Left renal pelvis (tissue), 4 donors: Measurements from ENCODE around the gene NECAP2. TPM values are rescaled to one million over a fixed set of nuclear protein-coding genes. Genes with fewer than 3 reads are reported as not detected.
"Not testable (repeated sequence)": the region's sequence is repeated elsewhere in the genome, so short reads cannot be mapped to it uniquely, and the experiment has no call there.

Source experiments
- DNase-seq, 4 donors: peaks; one replicate each; pipeline ENCODE4 v3.0.0-alpha.2; 2013; ENCODE audit warnings: low read depth in 4 of 4, low spot score in 3 of 4
- polyA plus RNA-seq, 4 donors: library from polyadenylated mRNA; unstranded; fragments of 120-200 nt; gene quantifications; one replicate each; pipeline ENCODE4 v1.2.1, GENCODE V29; 2013; ENCODE audit not compliant: insufficient read length in 4 of 4

The NECAP2 gene
- polyA plus RNA-seq, 4 donors: 65.4 to 70.4 (median 67.9) TPM

DNA sequence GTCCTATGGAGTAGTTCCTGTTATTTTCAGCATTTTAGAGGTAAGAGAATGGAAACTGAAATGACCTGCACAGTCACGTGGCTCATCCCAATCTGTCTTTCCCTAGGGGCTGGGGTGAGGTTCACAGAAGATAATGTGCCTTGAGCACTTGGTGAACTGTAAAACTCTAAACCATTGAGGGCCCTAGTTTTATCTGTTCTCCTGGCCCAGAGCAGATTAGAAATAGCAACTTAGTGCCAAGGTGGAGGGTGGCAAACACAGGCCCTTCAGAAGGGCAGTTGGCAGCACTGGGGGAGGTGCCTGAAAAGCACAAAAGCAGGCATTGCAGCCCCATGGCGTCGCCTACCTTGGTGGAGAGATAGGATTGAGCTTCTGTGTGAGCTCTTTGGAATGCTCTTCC is 14.4 kb downstream of the NECAP2 start:
- not testable (repeated sequence) for DNase-seq

DNA sequence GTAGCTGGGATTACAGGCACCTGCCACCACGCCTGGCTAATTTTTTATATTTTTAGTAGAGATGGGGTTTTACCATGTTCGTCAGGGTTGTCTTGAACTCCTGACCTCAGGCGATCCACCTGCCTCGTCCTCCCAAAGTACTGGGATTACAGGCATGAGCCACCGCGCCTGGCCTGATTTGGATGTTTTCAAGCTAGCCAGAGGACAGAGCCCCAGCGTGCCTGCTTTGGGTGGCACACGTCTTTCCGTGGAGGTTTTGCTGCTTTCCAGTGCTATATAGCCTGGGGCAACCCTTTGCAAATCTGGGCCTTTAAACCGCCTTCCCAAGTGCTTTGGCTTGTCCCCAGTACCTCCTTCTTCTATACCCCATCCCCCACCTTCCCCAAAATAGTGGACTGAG is 15.6 kb downstream of the NECAP2 start:
- not testable (repeated sequence) for DNase-seq

DNA sequence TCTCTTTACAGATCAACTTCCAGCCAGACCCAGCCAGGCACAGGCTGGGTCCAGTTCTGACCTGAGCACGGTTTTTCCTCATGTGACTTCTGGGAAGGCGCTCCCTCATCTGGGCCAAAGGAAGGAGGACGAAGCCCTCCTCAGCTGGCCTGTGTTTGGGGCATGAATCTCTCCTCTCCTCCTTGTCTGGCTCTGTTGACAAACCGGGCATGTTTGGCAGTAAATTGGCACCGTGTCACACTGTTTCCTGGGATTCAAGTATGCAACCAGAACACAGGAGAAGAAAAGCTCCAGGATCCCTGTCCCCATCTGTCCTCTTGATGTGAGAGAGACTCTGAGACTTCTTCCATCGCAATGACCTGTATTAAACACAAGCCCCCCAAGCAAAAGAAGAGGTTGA is 18.3 kb downstream of the NECAP2 start:
- no peak for DNase-seq

DNA sequence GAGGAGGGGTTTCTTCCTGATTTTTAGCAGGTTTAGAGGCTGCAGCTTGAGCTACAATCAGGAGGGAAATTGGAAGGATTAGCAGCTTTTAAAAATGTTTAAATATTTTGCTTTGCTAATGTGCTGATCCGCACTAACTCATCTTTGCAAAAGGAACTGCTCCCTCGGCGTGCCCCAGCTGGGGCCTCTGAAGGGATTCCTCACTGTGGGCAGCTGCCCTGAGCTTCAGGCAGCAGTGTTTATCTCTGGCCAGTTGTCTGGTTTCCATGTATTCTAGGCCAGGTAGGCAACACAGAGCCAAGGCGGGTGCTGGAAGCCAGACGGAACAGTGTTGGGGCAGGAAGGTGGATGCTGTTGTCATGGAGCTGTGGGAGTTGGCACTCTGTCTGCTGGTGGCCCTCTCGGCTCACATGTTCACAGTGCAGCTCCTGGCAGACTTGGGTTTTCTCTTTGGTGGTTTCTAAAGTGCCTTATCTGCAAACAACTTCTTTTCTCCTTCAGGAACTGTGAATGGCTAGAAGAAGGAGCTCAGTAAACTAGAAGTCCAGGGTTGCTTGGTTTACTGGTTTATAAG is 18.9 kb downstream of the NECAP2 start:
- no peak for DNase-seq

DNA sequence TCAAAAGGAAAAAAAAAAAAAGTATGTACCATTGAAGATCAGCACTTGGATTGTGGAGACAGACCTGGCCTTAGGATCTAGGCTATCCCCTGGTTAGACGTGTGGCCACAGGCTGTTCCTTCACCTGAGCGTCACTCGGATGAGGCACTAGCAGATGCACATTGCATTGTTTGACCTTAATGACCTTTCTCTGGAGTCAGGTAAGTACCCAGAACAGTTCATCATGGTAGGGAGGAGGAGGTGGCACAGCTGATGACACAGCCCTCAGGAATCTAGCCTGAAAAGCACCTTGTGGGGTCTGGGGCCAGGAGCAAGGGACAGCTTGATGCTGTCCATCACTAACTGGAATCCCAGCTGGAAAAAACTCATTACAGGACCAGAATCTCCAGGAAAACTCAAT is 21.2 kb downstream of the NECAP2 start:
- DNase-seq: no peak

DNA sequence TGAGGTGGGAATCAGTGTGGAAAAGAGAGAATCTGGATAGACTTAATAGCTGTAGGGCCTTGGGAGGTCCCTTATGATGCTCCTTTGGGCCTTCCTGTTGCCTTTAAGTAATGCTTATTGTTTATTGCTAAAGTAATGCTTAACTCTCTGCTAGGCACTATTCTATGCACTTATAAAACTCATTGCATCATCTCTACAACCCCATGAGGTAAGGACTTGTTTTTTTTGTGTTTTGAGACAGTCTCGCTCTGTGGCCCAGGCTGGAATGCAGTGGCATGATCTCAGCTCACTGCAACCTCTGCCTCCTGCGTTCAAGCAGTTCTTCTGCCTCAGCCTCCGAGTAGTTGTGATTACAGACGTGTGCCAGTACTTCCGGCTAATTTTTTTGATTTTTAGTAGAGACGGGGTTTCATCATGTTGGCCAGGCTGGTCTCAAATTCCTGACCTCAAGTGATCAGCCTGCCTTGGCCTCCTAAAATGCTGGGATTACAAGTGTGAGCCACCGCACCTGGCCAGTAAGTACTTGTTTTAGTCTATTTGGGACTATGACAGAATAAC is 22.3 kb downstream of the NECAP2 start:
- DNase-seq: no peak

DNA sequence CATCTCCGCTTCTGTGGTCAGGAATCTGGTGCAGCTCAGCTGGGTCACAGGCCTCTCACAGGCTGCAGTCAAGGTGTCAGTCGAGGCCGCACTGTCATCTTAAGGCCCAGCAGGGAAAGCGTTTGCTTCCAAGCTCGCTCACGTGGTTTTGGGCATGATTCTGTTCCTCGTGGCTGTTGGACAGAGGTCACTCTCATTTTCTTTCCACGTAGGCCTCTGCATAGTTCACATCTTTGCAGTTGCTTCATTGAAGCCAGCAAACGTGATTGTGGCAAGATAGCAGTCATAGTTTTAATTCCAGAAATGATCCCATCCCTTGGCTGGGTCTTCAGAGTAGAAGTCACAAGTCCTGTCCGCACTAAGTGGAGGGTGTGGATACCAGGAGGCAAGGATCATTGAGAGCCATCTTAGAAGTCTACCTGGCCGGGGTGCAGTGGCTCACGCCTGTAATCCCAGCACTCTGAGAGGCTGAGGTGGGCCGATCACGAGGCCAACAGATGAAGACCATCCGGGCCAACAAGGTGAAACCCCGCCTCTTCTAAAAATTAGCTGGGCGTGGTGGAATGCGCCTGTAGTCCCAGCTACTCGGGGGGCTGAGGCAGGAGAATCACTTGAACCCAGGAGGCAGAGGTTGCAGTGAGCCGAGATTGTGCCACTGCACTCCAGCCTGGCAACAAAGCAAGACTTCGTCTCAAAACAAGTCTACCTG is 24.5 kb downstream of the NECAP2 start:
- DNase-seq: no peak

DNA sequence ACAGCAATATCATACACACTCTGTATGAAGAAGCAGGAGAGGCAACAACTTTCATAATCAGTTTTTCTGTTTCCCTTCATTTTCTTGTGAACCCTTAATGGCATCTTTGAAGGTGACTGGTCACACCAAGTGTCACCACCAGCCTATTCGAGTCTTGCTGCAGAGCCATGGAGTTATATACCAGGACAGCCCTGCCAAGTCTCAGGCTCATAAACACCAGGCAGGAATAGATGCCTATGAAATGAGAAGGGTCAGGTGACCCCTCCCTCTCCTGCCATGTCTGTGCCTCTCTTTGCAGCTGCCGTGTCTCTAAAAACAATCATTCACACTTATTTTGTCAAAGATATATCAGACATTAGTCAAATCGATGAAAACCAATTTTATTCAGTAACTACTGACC is 28.0 kb downstream of the NECAP2 start:
- no peak for DNase-seq

DNA sequence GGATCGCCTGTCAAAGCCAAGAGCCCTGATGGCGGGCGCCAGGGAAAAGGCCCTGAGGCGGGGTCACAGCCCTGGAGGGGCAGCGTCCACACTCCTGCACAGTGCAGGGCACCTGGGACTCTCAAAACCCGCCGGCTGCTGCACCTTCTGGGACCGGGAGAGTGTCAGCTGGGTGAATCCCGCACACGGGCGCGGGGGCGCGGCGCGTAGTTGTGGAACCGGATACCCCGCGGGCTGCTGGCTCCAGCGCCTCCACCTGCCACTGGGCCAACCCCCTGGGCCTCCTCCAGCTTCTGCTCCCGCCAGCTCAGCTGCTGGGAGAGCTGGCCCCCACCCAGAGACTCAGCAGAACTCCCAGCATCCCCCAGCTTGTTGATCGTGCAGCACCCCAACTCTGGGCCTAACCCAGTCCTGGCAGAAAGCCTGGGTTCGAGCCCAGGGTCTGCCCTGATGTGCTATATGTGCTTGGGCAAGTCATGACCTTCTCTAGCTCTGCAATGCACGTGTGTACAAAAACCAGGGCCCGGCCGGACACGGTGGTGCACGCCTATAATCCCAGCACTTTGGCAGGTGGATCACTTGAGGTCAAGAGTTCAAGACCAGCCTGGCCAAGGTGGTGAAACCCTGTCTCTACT is 33.8 kb downstream of the NECAP2 start:
- no peak for DNase-seq

DNA sequence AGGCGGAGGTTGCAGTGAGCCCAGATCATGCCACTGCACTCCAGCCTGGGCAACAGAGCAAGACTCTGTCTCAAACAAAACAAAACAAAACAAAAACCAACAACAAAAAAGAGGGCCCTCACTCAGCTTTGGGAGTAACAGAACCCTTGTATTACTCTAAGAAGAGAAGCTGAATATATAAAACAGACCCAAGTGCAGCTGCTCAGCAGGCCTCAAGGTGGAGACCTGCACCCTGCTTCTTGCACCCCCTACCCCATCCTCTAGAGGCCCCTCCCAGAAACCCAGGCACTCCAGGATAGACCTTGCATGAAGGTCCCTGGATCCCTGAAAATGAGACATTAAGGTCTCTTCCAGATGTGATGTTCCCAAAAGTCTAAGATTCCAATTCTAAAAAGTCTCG is 34.4 kb downstream of the NECAP2 start:
- not testable (repeated sequence) for DNase-seq

DNA sequence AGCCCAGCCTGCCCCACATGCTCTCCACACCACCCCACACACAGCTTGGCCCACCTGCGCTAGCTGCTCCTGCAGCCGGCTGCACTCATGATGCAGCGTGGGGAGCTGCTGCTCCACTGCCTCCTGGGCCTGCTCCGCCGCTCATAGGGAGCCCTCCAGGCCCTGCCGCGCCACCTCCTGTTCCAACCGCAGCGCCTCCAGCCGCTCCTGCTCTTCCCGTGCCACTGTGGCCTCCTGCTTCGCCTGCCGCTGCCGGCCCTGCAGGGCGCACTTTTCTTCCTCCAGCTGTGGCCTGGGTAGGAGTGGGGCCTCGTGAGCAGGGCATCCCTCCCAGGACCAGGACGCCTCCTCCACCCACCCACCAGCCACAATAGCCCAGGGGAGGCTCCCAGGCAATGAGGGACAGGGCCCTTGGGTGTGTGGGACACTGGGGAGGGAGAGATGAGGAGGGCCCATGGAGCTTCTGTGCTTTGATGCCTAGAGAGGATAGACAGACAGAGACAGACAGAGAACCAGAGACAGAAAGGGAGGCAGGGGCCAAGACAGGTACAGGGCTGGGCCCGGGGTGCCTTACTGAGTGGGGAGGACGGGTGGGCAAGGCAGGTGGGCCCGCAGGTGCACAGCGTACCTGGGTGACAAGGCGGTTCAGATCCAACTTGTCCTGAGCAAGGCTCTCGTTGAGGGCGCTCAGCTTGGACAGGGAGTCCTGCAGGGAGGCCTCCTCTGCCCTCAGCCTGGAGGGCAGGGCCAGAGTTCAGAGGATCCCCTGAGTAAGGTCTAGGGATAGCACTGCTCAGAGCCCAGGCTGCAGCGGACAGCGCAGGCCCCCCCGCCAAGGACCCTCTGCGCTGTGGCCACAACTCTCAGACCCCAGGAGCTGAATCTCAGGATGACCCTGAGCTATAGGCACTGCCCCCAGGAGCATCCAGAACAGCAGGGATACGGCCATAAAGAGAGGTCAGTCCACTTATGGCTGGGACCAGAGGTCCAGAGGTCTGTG is 35.5 kb downstream of the NECAP2 start:
- not testable (repeated sequence) for DNase-seq

DNA sequence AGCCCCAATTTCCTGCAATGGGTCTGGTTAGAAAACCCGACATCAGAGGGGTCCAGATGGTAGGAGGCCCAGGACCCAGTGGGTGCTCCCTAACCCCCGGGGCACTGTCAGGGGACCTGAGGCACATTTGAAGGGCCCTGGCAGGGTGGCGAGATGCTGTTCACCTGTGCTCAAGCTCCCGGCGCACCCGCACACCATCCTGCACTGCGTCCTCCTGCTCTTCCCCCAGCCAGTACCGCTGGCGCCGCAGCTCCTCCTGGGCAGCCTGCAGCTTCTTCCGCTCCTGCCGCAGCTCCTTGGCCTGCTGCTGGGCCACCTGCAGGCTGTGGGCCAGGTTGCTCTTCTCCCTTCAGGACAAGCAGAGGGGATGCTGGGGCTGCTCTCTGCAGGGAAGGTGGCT is 37.6 kb downstream of the NECAP2 start:
- no peak for DNase-seq

DNA sequence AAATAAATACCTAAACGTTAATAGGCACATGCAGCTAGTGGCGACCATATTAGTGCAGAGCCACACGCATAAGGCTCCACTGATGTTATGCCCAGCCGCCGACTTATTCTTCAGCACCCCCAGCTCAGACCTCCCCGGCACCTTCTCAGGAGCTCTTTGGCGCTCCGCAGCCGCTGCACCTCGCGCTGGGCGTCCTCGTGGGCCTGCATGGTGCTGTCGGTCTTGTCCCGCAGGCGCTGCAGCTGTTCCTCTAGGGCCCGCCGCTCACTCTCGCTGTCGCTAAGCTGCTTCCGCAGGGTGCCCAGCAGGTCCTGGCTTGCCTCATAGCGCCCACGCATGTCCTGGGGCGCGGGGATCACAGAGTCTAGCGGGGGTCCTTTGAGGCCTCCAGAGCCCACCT is 42.6 kb downstream of the NECAP2 start:
- DNase-seq: not testable (repeated sequence)

DNA sequence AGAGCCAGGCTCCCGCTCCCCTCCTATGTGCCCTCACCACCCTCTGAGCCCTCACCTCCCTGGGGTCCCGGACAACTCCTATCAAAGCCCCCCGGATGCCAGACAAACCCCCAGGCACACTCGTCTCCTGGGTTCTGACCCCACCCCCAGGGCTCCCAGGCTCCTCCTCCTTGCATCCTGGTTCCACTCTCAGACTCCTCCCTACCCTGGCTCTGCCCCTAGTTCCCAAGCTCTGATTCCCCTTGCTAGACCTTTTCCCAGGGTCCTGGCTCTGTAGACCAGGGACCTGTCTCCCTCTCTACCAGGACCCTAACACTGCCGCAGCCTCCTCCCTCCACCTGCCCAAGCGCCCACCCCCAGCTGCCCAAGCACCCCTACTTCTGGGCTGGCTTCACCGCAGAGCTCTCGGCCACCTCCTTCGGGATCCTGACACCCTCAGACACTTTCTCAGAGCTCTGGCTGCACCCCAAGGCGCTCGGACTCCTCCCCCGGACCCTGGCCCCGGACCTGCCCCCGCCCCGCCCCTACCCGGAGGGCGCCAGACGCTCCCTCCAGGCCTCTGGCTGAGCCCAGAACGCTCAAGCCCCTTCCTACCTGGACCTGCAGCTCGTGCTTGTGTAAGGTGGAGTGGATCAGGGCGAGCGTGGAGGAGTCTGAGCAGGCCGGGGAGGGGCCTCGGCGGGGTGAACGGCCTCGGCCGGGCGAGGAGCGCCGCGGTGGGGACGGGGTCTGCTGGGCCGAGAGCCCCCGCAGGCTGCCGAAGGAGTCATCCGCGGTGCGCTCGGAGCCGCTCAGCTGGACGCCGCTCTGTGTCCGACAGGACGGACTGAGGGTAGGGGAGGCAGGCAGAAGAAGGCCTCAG is 43.3 kb downstream of the NECAP2 start:
- not testable (repeated sequence) for DNase-seq

DNA sequence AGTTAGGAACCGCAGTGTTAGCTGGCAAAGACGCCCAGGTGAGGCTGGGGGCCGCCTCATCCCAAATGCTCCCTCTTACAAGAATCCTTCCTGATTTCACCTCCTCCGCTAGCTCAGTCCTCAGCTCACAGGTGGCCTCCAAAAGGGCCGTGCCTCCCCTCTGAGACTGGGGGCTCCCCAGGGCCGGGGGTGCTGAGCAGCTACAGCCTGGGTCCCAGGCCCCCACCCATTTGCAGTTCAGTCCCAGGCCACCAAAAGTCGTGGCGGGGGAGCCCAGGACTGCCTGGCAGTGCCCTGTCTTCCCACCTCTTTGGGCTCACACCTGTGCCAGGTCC is 43.9 kb downstream of the NECAP2 start:
- DNase-seq: no peak

DNA sequence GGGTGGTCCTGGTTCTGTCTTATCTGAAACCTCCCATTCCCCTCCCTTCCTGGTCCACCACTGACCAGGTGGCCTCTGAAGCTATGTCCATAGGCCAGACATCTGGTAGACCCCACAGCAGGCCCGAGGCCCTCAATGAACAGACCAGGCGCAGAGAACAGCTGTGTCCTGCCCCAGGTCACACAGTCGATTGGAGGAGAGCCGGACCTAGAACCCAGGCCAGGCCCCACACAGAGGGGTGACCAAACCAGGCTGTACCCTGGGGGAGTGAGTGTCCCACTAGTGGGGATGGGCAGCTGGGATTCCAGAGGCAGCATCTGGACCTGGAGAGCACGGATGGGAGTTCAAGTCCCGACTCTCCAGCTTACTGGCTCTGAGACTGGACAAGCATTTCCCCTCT is 44.4 kb downstream of the NECAP2 start:
- no peak for DNase-seq

DNA sequence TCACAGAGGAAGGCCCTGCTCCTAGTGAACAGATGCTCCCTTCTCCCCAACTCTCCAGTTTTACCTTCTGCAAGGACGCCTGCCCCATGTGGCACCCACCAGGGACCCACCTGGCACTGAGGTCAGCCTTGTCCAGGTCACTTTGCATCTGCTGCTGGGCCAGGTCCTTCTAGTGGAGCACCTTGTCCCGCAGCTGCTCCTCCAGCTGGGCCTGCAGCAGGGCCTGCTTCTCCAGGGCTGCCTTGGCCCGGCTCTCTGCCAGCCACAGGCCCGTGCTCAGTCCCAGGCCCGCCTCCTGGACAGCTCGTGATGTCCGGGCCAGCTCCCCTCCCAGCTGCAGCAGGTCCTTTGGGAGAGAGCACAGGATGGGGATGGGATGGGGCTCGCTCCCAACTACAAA is 45.8 kb downstream of the NECAP2 start:
- not testable (repeated sequence) for DNase-seq

DNA sequence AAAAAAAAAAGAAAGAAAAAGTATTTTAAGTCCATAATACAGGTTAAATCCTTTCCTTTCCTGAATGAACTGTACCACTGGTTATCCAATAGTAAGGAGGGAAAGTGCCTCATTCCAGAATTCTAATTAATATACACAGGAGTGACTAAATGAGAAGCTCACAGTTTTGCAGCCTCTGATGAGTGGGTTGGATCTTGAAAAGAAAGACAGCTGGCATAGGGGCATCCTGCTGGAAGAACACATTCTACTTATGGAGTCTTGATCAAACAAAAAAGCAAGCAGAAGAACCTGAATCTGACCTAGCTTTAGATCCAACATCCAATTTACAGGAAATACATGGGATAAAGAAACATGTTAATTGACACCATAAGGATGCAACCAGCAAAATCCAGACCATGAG is 46.5 kb downstream of the NECAP2 start:
- DNase-seq: not testable (repeated sequence)

DNA sequence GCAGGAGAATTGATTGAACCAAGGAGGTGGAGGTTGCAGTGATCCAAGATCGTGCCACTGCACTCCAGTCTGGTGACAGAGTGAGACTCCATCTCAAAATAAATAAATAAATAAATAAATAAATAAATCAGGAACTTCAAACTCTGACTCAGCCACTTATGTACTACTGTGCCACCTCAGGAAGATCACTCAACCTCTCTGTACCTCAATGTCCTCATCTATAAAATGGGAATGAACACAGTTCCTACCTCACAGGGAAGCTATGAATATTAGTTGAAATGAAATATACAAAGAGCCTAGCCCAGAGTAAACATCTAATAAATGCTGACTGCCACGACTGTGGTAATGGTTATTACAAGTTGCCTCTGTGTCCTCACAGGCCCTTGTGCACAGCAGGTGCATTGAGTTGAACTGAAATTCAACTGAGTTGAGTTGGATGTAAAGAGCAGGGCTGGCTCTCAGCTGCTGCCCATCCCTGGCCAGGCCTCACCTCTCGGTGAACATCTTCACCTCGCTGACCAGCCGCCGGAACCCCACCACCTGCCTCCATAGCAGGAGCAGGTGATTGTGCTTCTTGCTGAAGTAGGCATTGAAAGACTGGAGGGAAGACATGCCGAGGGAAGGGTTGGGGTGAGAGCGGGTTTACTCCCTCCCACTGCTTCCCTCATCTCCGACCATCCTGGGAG is 48.8 kb downstream of the NECAP2 start:
- DNase-seq: not testable (repeated sequence)
